GM12878 (cell line): ENCODE measurements around the gene MAST2.

Experiments
- HCFC1 ChIP-seq: fragments of 150-350 bp; IDR thresholded peaks from 2 replicates; pipeline ENCODE4 v1.6.1; 2014; ENCODE audit warnings: low read length
- MEF2B ChIP-seq: fragments of 450-650 bp; IDR thresholded peaks from 2 replicates; pipeline ENCODE4 v1.6.1; 2018; ENCODE audit warnings: mild to moderate bottlenecking, moderate library complexity; ENCODE audit not compliant: partially characterized antibody, poor library complexity, severe bottlenecking
- MXI1 ChIP-seq: fragments of 150-350 bp; IDR thresholded peaks from 2 replicates; pipeline ENCODE4 v1.6.1; 2011; ENCODE audit warnings: low read depth, mild to moderate bottlenecking, inconsistent platforms, low read length, improper control_type of control experiment
- SUPT20H ChIP-seq: IDR thresholded peaks from 2 replicates; pipeline ENCODE4 v1.6.1; 2011; ENCODE audit warnings: low read depth, mild to moderate bottlenecking, low read length, moderate library complexity, borderline replicate concordance; ENCODE audit not compliant: control insufficient read depth
- TF ChIP-seq, protein P1 (sequence below), 3 experiments: IDR thresholded peaks in 2 of 3; conservative IDR thresholded peaks in 1 of 3; 2 replicates each; pipeline ENCODE4 v1.5.1; 2011; ENCODE audit warnings: low read depth in 3 of 3, low read length in 3 of 3, mild to moderate bottlenecking in 3 of 3, control low read depth in 2 of 3, moderate library complexity in 2 of 3, inconsistent platforms in 1 of 3, mixed read lengths in 1 of 3; ENCODE audit not compliant: control insufficient read depth in 2 of 3, insufficient read depth in 1 of 3; ENCODE audit errors: extremely low read depth in 1 of 3

DNA sequence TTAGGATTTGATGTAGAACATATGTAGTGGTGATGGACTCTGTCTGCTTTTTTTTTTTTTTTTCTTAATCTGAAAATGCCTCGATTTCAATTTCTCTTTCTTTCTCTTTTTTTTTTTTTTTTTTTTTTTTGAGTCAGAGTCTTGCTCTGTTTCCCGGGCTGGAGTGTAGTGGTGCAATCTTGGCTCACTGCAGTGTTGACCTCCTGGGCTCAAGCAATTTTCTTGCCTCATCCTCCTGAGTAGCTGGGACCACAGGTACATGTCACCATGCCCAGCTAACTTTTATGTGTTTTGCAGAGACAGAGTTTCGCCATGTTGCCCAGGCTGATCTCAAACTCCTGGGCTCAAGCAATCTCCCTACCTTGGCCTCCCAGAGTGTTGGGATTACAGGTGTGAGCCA, 17.4 kb downstream of the MAST2 start:
- TF ChIP-seq, protein P1, sequence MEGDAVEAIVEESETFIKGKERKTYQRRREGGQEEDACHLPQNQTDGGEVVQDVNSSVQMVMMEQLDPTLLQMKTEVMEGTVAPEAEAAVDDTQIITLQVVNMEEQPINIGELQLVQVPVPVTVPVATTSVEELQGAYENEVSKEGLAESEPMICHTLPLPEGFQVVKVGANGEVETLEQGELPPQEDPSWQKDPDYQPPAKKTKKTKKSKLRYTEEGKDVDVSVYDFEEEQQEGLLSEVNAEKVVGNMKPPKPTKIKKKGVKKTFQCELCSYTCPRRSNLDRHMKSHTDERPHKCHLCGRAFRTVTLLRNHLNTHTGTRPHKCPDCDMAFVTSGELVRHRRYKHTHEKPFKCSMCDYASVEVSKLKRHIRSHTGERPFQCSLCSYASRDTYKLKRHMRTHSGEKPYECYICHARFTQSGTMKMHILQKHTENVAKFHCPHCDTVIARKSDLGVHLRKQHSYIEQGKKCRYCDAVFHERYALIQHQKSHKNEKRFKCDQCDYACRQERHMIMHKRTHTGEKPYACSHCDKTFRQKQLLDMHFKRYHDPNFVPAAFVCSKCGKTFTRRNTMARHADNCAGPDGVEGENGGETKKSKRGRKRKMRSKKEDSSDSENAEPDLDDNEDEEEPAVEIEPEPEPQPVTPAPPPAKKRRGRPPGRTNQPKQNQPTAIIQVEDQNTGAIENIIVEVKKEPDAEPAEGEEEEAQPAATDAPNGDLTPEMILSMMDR (IDR thresholded peaks at IDR 0.05 in 2 of 3, conservative IDR thresholded peaks at IDR 0.05 in 1 of 3; ENCODE audit: control insufficient read depth in 2 of 3, extremely low read depth in 1 of 3, insufficient read depth in 1 of 3, low read depth in 3 of 3, low read length in 3 of 3), result no peak
- TF ChIP-seq SUPT20H, result no peak
- TF ChIP-seq HCFC1, result no peak
- no peak for TF ChIP-seq MXI1
- TF ChIP-seq MEF2B, result no peak
